Colon (tissue), 2 donors: Measurements from ENCODE around the gene KRT23.
"Not testable (repeated sequence)": the region's sequence is repeated elsewhere in the genome, so short reads cannot be mapped to it uniquely, and the experiment has no call there.

ENCODE experiments used
- FAIRE-seq: peaks from 2 replicates; lab custom pipeline; 2012; peaks lifted over from hg19 to GRCh38; lab: Jason Lieb, UNC
- donor health status: control.
- donor health status: control.

KRT23 gene

DNA sequence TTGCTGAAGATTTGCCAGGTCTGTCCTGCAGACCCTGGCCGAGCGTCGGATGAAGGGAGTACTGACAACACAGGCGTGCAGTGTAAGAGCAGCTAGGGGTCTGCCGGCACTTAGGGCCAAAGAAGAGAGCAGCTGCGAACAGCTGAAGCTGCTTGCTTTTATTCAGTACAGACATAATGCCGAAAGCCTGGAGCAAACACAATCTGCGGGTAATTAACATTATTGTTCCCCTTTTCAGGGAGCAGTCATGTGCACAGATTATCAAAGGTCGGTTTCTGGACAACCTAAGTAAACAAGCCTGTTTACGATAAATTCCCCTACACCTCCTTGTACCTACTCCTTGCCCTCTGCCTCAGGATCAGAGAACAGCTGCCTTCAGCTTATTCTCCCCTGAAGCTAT, 12.0 kb upstream of the KRT23 start:
- no peak for FAIRE-seq

DNA sequence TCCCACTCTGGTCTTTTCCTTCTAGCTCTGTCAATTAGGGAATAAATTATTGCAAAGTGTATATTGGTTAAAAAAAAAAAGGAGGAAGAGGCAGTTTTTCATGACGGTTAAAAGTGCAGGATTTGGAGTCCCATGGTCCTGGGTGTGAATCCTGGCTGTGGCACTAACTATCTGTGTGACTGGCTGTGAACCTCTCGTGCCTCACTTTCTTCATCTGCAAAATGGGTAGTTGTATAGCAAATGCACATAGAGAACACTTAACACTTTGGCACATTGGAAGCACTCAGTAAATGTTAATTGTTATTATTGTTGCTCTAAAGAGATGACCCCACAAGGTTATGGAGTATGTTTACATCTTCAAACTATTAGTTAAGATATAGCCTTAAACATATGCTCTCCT, 10.5 kb upstream of the KRT23 start:
- FAIRE-seq: no peak

GRCh38 chr17:40945414-40945813, 8.0 kb upstream of the KRT23 start:
- FAIRE-seq: no peak

DNA sequence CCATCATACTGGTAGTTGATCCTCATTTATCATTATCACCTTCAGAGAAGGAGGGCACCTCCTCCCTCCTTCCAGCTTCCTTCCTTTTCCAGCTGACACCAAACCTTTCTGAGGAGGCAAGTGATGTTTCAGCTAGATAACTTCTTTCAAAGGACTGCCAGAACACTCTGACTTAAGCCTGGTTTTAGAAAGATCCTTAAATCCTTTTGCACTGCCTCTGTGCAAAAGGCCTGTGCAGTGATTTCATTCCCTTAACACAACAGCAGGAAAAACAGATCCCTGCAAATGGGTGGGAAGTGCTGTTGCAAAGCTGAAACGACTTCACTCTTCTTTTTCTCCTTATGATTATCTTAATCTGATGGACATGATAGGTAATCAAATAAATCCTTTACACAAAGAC, 7.1 kb upstream of the KRT23 start:
- FAIRE-seq: no peak

GRCh38 chr17:40942553-40942952, 5.1 kb upstream of the KRT23 start:
- FAIRE-seq: no peak

DNA sequence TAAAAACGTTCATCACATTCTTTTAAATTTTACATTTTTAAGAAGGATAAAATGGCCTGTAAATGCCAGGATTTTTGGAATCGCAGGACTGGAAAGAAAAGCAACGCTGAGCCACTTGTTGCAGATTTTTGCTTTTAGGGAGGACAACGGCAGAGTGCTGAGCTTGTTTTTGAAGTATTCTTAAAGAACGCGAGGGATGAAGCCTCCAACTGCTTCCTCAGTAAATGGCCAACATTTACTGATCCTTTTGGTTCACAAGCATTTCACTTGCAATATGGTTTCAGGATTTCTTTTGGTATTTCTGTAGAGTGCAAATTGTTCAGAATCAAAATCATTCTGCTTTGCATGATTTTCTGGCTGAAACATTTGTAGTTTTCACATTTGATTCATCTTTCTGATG, 2.8 kb upstream of the KRT23 start:
- FAIRE-seq: no peak

DNA sequence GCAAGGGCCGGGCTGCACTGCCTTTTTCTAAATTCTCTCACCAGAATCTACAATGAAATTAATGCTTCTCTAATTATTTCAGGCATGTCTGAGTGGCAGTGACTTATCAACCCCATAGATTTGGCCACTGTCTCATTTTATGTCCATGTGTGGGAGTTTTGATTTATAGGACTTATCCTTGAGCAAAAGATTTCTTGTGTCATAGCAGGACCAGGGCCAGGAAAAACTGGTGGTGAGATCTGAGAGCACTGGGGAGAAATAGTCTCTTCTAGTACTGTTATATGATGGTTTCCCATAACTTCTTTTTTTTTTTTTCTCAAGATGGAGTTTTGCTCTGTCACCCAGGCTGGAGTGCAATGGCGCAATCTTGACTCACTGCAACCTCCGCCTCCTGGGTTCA, 1.5 kb upstream of the KRT23 start:
- no peak for FAIRE-seq

GRCh38 chr17:40936976-40937375, 470 bp downstream of the KRT23 start:
- no peak for FAIRE-seq

DNA sequence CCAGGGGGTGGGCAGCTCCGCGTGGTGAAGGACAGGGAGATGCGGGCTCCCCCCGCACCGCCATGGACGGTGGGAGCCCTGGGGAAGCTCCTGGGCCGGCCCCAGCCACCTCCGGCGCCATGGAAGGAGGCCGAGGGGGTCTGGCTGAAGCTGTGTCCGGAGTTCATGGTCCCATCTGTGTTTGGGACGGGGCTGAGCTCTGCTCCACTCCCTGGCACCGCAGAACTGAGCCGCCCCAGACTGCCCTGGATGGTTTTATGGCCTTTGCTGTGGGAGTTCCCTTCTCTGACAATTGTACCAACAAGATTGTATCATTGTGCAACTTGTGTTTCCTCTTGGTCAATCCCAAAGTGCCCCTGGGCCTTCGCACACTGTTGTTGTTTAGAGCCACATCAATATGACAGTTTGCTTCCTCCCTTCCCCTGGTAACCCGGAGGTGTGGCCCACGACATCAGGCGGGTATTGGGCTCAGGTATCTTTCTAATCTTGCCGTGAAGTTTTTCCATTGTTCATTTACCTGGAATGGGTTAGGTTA, 942 bp downstream of the KRT23 start:
- FAIRE-seq: no peak

GRCh38 chr17:40935624-40936023, 1.8 kb downstream of the KRT23 start:
- FAIRE-seq: no peak

DNA sequence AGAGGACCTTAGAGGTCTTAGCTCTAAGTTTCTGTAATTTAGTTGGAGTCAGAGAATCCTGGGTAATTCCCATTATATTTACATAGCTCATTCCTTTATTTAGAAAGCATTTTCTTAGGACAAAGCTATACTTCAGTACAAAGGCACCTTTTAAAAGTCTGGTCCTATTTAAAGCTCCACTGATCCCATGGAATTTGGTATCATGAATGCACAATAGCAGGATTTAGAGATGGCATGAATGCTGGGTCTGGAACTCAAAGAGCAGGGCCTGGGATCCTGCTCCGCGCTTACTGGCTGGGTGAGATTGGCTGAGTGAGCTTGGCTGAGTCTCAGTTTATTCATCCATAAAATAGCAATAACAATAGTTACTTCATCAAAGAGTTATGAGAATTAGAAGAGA, 4.8 kb downstream of the KRT23 start:
- FAIRE-seq: no peak

- no peak for FAIRE-seq
Measured at GRCh38 chr17:40931311-40931710, 6.1 kb downstream of the KRT23 start.

DNA sequence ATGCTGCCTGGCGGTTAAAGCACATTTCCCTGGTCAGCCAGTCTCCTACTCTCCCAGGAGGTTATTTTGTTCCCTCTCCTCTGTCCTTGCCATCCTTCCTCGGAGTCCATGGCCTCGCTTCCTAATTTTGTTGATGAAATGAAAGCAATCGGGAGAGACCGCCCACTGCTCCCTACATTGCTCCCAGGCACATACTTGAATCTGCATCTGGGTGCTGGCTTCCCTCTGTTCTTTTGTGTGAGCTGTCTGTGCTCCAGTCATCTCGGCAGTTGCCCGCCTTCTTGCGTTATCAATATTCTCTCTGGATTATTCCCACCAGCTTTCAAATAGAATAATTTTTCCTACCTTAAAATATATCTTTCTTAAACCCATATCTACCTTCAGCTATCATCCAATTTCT, 11.1 kb downstream of the KRT23 start:
- no peak for FAIRE-seq

GRCh38 chr17:40922239-40922638, 15.2 kb downstream of the KRT23 start:
- no peak for FAIRE-seq

DNA sequence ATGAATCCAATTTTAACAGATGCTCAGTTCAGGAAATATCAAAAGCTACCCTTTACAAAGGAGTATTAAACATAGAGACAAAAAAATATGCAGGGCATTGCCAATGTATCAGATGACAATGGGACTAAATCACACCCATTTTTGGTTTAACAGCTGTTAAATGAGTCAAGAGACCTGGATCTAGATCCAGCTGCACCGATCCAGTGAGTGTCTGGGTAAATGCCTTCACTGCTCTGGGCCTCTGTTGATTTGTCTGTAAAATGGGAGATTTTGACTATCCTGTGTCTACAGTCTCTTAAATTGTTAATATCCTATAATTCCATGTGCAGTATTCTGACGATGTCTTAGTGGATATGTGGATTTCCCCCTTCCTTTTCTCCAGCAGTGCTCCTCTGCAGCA, 16.4 kb downstream of the KRT23 start:
- FAIRE-seq: no peak

DNA sequence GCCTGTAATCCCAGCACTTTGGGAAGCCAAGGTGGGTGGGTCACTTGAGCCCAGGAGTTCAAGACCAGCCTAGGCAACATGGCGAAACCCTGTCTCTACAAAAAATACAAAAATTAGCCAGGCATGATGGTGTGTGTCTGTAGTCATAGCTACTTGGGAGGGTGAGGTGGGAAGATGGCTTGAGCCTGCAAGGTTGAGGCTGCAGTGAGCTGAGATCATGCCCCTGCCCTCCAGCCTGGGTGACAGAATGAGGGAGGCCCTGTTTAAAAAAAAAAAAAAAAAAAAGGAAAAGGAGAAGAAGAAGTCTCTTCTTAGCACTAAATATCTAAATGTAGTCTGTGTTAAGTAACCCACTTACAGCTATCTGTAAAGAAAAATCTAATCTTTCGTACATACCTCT, 20.3 kb downstream of the KRT23 start:
- not testable (repeated sequence) for FAIRE-seq

DNA sequence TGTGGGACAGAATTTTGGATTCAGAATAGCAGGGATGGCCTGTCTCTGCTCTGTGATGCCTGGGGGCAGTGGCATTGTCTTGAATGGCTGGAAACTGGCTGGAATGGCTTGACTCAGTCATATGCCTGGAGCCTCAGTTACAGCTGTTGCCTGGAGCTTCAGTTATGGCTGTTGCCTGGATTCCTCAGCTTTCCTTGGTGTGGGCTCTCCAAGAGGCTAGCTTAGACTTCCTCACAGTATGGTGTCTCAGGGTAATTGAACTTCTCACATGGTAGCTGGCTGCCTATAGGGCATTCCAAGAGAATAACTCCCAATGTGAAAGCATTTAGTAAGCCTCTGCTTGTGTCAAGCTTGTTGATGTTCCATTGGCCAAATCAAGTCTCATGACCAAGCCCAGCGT, 21.1 kb downstream of the KRT23 start:
- no peak for FAIRE-seq

GRCh38 chr17:40915721-40916256, 21.7 kb downstream of the KRT23 start:
- no peak for FAIRE-seq

- FAIRE-seq: no peak
Measured at GRCh38 chr17:40915199-40915661, 22.2 kb downstream of the KRT23 start.

DNA sequence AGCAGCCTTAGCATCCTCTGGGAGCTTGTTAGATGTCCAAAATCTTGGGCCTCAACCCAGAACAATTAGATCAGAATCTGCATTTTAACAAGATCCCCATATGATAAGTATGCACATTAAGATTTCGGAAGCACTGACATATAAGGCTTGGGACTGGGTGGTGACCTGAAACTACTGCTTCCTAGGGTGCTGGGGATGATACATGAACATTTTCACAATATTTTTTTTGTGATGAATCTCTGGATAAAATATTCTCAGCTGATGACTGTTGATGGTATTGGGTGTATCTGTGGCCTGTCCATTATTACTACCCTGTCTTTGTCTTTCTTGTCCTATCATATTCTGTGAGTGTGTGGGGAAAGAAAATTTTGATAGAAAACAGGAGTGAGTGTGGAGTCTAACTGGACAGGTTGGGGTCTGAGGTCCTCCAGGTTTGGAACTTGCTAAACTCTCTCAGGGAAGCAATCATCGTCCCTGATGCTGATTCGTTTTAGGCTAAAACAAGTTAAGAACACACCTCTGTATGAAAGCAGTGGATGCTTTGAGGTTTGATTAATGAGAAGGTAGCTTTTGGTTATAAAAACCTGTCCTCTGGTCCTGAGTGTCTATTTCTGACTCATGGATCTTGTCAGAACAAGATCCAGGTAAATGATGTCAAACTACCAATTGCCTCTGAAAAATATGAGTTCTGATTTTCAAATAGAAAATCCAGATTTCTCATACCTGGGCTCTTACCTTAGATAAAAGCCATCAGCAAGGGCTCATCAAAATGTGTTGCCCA, 23.2 kb downstream of the KRT23 start:
- FAIRE-seq: no peak

DNA sequence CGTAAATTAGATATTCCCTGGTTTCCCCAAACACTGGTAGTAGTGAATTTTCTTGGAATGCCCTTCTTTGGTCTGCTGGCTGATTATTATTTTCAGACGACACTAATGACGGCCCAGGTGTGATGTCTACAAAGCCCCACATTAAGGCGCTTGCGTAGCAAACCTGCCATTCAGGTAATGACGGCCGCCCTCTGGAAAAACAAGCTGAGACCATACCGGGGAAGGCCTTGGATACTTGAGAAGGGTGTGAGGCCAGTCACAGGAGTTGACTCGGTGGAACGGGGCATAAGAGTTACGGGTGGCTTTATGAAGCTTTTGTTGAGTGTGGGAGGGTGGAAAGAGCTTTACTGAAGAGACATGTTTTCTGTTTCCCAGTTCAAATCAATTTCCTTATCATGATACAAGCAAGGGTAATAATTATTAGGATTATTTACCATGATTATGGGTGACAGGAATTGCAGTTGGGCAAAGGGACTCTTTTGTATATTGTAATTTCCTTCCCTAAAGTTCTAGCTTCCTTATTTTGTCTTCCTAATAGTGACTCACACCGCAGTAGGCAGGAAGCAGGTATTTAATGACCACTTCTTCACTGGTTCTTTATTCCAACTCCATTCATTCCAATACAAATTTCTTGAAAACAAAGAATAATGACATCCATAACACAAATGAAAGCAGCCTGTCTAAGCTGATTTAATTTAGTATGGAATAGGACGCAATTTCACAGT, 24.8 kb downstream of the KRT23 start:
- no peak for FAIRE-seq

- FAIRE-seq: no peak
Measured at GRCh38 chr17:40910441-40910841, 27.0 kb downstream of the KRT23 start.

DNA sequence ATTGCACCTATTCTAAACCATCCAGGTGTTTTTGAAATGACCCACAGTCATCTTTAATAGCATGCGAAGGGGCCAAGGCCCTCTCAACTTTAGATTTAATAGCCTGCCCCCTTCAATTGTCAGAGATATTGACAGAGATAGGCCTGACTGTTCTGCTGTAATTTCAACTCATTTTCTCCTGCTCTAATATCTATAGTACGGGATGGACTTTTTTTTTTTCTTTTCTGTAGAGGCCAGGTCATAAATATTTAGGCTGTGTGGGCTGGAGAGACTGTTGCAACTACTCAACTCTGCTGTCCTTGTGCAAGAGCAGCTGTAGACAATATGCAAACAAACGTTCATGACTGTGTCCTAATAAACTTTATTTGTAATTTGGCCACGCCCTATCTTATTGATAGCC, 27.7 kb downstream of the KRT23 start:
- FAIRE-seq: no peak
